B cell (primary cell): Measurements from ENCODE around the gene RANBP9.

Experiments used
- EZH2 ChIP-seq: IDR thresholded peaks from 2 replicates; pipeline ENCODE4 v1.6.1; 2012; ENCODE audit warnings: borderline replicate concordance, low read depth, mild to moderate bottlenecking, moderate library complexity, low read length; ENCODE audit not compliant: insufficient read depth, poor library complexity, severe bottlenecking
- TF ChIP-seq, protein P1 (sequence below): fragments of 200-600 bp; IDR thresholded peaks from one replicate; pipeline ENCODE4 v1.8.0; 2022; ENCODE audit warnings: antibody characterized with exemption, mild to moderate bottlenecking

DNA sequence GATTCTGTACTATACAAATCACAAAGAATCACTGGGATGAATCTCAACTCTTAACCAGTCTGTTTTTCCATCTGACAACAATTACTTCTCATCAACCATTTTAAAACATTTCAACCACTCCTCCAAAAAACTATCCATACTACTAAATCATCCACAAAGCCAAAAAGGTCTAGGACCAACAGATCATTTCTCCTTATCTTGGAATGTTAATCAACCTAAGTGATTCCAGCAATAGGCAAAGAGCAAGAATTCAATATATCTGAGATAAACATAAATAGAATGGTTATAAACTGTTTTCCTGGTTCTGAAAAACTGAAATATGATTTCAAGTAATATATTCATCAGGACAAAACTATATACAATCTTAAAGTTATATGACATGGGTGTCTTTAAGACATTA, 28.6 kb downstream of the RANBP9 start:
- TF ChIP-seq, protein P1, sequence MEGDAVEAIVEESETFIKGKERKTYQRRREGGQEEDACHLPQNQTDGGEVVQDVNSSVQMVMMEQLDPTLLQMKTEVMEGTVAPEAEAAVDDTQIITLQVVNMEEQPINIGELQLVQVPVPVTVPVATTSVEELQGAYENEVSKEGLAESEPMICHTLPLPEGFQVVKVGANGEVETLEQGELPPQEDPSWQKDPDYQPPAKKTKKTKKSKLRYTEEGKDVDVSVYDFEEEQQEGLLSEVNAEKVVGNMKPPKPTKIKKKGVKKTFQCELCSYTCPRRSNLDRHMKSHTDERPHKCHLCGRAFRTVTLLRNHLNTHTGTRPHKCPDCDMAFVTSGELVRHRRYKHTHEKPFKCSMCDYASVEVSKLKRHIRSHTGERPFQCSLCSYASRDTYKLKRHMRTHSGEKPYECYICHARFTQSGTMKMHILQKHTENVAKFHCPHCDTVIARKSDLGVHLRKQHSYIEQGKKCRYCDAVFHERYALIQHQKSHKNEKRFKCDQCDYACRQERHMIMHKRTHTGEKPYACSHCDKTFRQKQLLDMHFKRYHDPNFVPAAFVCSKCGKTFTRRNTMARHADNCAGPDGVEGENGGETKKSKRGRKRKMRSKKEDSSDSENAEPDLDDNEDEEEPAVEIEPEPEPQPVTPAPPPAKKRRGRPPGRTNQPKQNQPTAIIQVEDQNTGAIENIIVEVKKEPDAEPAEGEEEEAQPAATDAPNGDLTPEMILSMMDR: no peak
- TF ChIP-seq EZH2: no peak
